Fibroblast of lung (primary cell): Measurements from ENCODE around the gene VSIR.

Experiments used
- CTCF ChIP-seq, 2 donors: IDR thresholded peaks in 1 of 2; conservative IDR thresholded peaks in 1 of 2; 1 replicate in 1 of 2; 2 replicates in 1 of 2; pipeline ENCODE4 v1.5.1; 2011 to 2012; ENCODE audit warnings: low read length in 2 of 2, control low read depth in 1 of 2, inconsistent platforms in 1 of 2, low read depth in 1 of 2, mild to moderate bottlenecking in 1 of 2
- EZH2 ChIP-seq: IDR thresholded peaks from 2 replicates; pipeline ENCODE4 v1.5.1; 2012; ENCODE audit warnings: low read length, control low read depth, mild to moderate bottlenecking; ENCODE audit errors: missing control alignments

- no peak for TF ChIP-seq CTCF (conservative IDR thresholded peaks at IDR 0.05 in 1 of 2, IDR thresholded peaks at IDR 0.05 in 1 of 2; ENCODE audit: low read depth in 1 of 2, low read length in 2 of 2)
- no peak for TF ChIP-seq EZH2
Observed at GRCh38 chr10:71796749-71797405, 23.6 kb upstream of the VSIR start.
